RWPE1 (cell line): ENCODE measurements around the gene ITM2C.

Experiments
- CTCF ChIA-PET: fragments of 350-600 bp; sonication (Branson Sonifier 250); formaldehyde crosslinking; extraction: SDS; loops from one replicate; lab custom pipeline; 2021; lab: Yijun Ruan, JAX
- POLR2A ChIA-PET: fragments of 400-600 bp; formaldehyde crosslinking; extraction: SDS; loops from one replicate; lab custom pipeline; 2020; ENCODE audit warnings: antibody characterized with exemption; ENCODE audit not compliant: low non-redundant PET; lab: Yijun Ruan, JAX
- DNase-seq: peaks from one replicate; pipeline ENCODE4 v3.0.0; 2012; ENCODE audit warnings: low spot score
- H3K27ac ChIP-seq: fragments of 450-650 bp; 2 replicates; pipeline ENCODE4 v1.5.1; 2017
- CTCF ChIP-seq: fragments of 450-650 bp; conservative IDR thresholded peaks from 2 replicates; pipeline ENCODE4 v1.5.1; 2017; ENCODE audit warnings: low read depth, mild to moderate bottlenecking

Gene ITM2C

GRCh38 chr2:230893338-230893737, 28.6 kb downstream of the ITM2C start:
- no peak overlapping the region for H3K27ac ChIP-seq
- TF ChIP-seq CTCF = no peak
- DNase-seq = no peak
- ChIA-PET POLR2A (no interaction called here), CTCF (no interaction called here)

GRCh38 chr2:230893841-230894781, 29.4 kb downstream of the ITM2C start:
- ChIA-PET POLR2A (no interaction called here), CTCF (no interaction called here)
- TF ChIP-seq CTCF = no peak
- DNase-seq = no peak
- H3K27ac ChIP-seq = no peak overlapping the region

GRCh38 chr2:230895536-230896345, 31.0 kb downstream of the ITM2C start:
- POLR2A ChIA-PET = no interaction called here
- no peak for DNase-seq
- CTCF ChIA-PET = interaction anchor here (0.6 to 2.2 kb wide), 2 partner anchors 54 to 91 kb away, joined by 3 to 9 read pairs; no protein-coding TSS in a partner anchor
- no peak for TF ChIP-seq CTCF
- H3K27ac ChIP-seq = no peak overlapping the region

GRCh38 chr2:230896346-230897115, 31.8 kb downstream of the ITM2C start:
- ChIA-PET POLR2A (no interaction called here), CTCF (interaction anchor here (0.6 to 2.2 kb wide), 3 partner anchors 50 to 90 kb away, joined by 3 to 9 read pairs (median 3); no protein-coding TSS in a partner anchor)
- no peak overlapping the region for H3K27ac ChIP-seq
- DNase-seq = no peak
- no peak for TF ChIP-seq CTCF

- H3K27ac ChIP-seq = no peak overlapping the region
- no peak for TF ChIP-seq CTCF
- POLR2A ChIA-PET = no interaction called here
- CTCF ChIA-PET = interaction anchor here (0.6 kb wide), 1 partner anchor 159 kb away, joined by 3 read pairs; no protein-coding TSS in a partner anchor
- DNase-seq = no peak
Measured at GRCh38 chr2:230898016-230898712, 33.4 kb downstream of the ITM2C start.
